Omental fat pad (tissue), 4 donors: ENCODE measurements around the gene TMPRSS13. TPM values are rescaled to one million over a fixed set of nuclear protein-coding genes. Genes with fewer than 3 reads are reported as not detected.
"Not testable (repeated sequence)": the region's sequence is repeated elsewhere in the genome, so short reads cannot be mapped to it uniquely, and the experiment has no call there.

Source experiments
- ATAC-seq: fragments of 150-250 bp; one replicate; pipeline ENCODE4 v1.9.1; 2016; ENCODE audit warnings: mild to moderate bottlenecking, moderate library complexity; ENCODE audit not compliant: low FRiP score
- DNase-seq: peaks from one replicate; pipeline ENCODE4 v3.0.0-alpha.2; 2019; ENCODE audit warnings: low spot score
- CTCF ChIP-seq, 3 donors: fragments of 450-650 bp; IDR thresholded peaks; one replicate each; pipeline ENCODE4 v1.5.1; 2016 to 2017; ENCODE audit warnings: antibody characterized with exemption in 3 of 3, mild to moderate bottlenecking in 3 of 3, moderate library complexity in 2 of 3
- total RNA-seq, 4 donors: library from RNA; depleted of rRNA; stranded (reverse); fragments of >200 nt; gene quantifications; one replicate each; pipeline ENCODE4 v1.1.0, GENCODE V29; 2016

The TMPRSS13 gene
- total RNA-seq, 4 donors from 2014 or later, result 0.50 TPM; not detected in 3

- no peak for TF ChIP-seq CTCF (IDR thresholded peaks at IDR 0.05)
- no peak for ATAC-seq
- DNase-seq, result no peak
Measured at GRCh38 chr11:117868088-117868487, 61.1 kb downstream of the TMPRSS13 start.

- DNase-seq (no peak), ATAC-seq (no peak)
- no peak for TF ChIP-seq CTCF (IDR thresholded peaks at IDR 0.05)
Measured at GRCh38 chr11:117866526-117866925, 62.7 kb downstream of the TMPRSS13 start.

- ATAC-seq, DNase-seq: not testable (repeated sequence)
Measured at GRCh38 chr11:117865546-117865945, 63.7 kb downstream of the TMPRSS13 start.

DNA sequence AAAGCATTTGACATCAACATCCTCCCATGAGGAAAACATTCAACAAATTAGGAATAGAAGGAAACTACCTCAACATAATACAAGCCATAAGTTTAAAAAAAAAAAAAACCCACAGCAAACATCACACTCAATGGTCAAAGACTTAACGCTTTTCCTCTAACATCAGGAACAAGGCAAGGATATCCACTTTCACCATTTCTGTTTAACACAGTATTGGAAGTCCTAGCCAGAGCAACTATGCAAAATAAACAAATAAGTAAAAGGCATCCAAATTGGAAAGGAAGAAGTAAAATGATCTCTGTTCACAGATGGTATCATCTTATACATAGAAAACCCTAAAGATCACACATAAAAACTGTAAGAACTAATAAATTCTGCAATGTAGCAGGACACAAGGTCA, 65.8 kb downstream of the TMPRSS13 start:
- ATAC-seq (no peak), DNase-seq (no peak)
- TF ChIP-seq CTCF (IDR thresholded peaks at IDR 0.05), result no peak

- no peak for TF ChIP-seq CTCF (IDR thresholded peaks at IDR 0.05)
- DNase-seq (no peak), ATAC-seq (no peak)
Measured at GRCh38 chr11:117862753-117863152, 66.4 kb downstream of the TMPRSS13 start.

DNA sequence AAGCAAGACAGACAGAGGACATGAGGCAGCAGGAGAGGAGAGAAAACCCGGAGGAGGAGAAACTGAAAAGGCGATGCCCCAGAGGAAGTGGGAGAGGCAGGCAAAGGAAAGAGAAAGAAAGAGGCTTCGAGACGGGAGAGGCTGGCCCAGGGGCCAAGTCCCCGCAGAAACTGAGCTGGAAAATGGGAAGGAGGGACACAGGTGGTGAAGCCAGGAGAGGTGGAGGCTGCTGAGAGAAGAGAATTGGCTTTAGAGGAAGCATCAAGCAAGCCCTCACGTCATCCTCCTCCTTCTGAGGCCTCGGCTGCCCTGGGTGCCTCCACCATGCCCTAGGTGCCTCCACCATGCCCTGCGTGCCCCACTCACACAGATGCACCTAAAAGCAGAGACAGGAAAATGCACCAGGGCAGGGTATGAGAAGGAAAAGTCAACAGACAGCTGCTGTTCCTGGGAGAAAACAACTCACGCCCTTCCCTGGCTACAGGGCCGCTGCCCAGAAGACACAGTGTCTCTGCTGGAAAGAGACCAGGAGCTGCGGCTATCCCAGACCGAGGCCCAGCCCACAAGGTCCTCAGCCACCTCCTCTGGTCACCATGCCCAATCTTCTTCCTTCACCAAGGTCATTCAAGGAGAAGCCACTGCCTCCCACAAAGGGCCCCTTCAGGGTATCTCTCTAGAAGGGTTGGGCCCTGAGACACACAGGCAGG, 67.0 kb downstream of the TMPRSS13 start:
- no peak for DNase-seq
- no peak for TF ChIP-seq CTCF (IDR thresholded peaks at IDR 0.05)
- no peak for ATAC-seq

DNA sequence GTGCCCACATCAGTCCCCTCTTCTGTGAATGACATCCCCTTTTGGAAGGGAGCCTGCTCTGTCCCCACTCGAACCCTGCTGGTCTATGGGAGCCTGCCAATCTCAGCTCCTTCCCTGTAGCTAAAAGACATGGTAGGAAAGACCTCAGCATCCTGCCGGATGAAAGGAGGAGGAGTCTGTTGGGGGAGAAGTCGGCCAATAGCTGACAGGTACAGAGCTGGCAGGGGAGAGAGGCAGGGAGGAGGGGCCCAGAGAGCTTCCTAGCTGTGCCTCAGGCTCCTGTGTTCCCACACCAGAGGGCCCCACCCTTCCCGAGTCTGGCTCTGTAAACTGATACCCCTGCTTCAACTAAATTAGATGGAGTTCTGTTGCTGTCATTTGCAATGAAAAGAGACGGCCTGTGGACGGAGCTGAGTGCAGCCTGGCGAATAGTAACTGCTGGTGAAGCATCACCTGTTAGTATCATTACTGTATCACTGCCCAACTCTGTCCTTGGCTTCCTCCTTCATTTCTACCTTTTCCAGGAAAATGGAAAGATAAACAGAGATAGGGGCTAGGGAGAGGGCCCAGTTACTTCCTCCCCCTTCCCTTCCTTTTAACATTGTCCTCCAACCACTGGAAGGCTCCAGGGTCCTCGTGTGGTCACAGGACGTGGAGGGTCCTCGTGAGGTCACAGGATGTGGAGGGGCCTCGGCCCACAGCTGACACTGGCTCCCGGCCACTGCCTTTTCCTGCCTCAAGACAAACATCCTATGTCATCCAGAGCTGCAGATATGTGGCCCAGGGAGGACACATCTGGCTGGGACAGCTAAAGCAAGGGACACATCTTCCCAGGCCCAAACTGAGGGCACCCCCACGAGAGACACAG, 67.8 kb downstream of the TMPRSS13 start:
- ATAC-seq (no peak), DNase-seq (no peak)
- no peak for TF ChIP-seq CTCF (IDR thresholded peaks at IDR 0.05)
